Colonic mucosa (tissue), 4 donors: ENCODE measurements around the gene DLST. TPM values are rescaled to one million over a fixed set of nuclear protein-coding genes. Genes with fewer than 3 reads are reported as not detected.

ENCODE experiments used
- DNase-seq: peaks from one replicate; pipeline ENCODE4 v3.0.0-alpha.2; 2020
- H3K27ac ChIP-seq: fragments of 200-600 bp; one replicate; pipeline ENCODE4 v1.8.0; 2021
- H3K27me3 ChIP-seq: fragments of 200-600 bp; one replicate; pipeline ENCODE4 v1.8.0; 2021
- H3K36me3 ChIP-seq: fragments of 200-600 bp; one replicate; pipeline ENCODE4 v1.8.0; 2021
- H3K4me1 ChIP-seq: fragments of 200-600 bp; one replicate; pipeline ENCODE4 v1.8.0; 2021; ENCODE audit warnings: mild to moderate bottlenecking
- H3K4me3 ChIP-seq: fragments of 200-600 bp; one replicate; pipeline ENCODE4 v1.8.0; 2021
- H3K9ac ChIP-seq, 2 donors: one replicate each; pipeline ENCODE4 v1.7.0; 2013; ENCODE audit warnings: control low read depth in 2 of 2, low read depth in 2 of 2, low read length in 2 of 2
- H3K9me3 ChIP-seq: fragments of 200-600 bp; one replicate; pipeline ENCODE4 v1.8.0; 2021
- CTCF ChIP-seq: fragments of 200-600 bp; IDR thresholded peaks from one replicate; pipeline ENCODE4 v1.8.0; 2022; ENCODE audit warnings: antibody characterized with exemption, mild to moderate bottlenecking
- intact Hi-C: fragments of 100-400 bp; cut with DNase I; formaldehyde crosslinking; loops from one replicate; pipeline ENCODE4 v1.14.1; 2022
- total RNA-seq, 2 donors: library from RNA; stranded (reverse); fragmentation: NEBNext Ultra II Directional in 1 of 2; extraction: Animal tissue kit (Norgen Biotek cat#: 25700) in 1 of 2; gene quantifications; one replicate each; pipeline ENCODE4 v1.2.1, GENCODE V29; 2021
- donor health status: healthy.
- donor health status: DM: no; HTN: no; CAD: no.
- donor health status: DM: no; HTN: no; CAD: no.

The DLST gene
- total RNA-seq, 2 donors from 2014 or later = 148 to 149 TPM

GRCh38 chr14:74867673-74868072, 14.0 kb upstream of the DLST start:
- no peak for TF ChIP-seq CTCF
- H3K9ac ChIP-seq = no peak overlapping the region
- no peak for DNase-seq
- no peaks in the 10 kb centered on the region for H3K36me3 ChIP-seq
- no peaks in the 10 kb centered on the region for H3K27me3 ChIP-seq
- intact Hi-C loops = no loop called here
- no peak overlapping the region for H3K27ac ChIP-seq
- no peak overlapping the region for H3K4me3 ChIP-seq
- no peaks in the 10 kb centered on the region for H3K4me1 ChIP-seq
- H3K9me3 ChIP-seq = no peaks in the 10 kb centered on the region

- no peak for TF ChIP-seq CTCF
- Histone ChIP-seq H3K27me3 (no peaks in the 10 kb centered on the region), H3K36me3 (no peaks in the 10 kb centered on the region), H3K9me3 (no peaks in the 10 kb centered on the region), H3K4me1 (no peaks in the 10 kb centered on the region), H3K9ac (no peak overlapping the region), H3K27ac (no peak overlapping the region), H3K4me3 (no peak overlapping the region)
- no peak for DNase-seq
- intact Hi-C loops = no loop called here
These were observed 13.0 kb upstream of the DLST start for GRCh38 chr14:74868739-74869138.

GRCh38 chr14:74871819-74872218, 9.9 kb upstream of the DLST start:
- H3K9me3 ChIP-seq = no peaks in the 10 kb centered on the region
- intact Hi-C loops = no loop called here
- no peaks in the 10 kb centered on the region for H3K36me3 ChIP-seq
- no peak for DNase-seq
- H3K27me3 ChIP-seq = no peaks in the 10 kb centered on the region
- no peak overlapping the region for H3K27ac ChIP-seq
- H3K4me3 ChIP-seq = no peak overlapping the region
- no peak overlapping the region for H3K9ac ChIP-seq
- no peak for TF ChIP-seq CTCF
- H3K4me1 ChIP-seq = no peaks in the 10 kb centered on the region

GRCh38 chr14:74875204-74875603, 6.5 kb upstream of the DLST start:
- H3K36me3 ChIP-seq = no peaks in the 10 kb centered on the region
- TF ChIP-seq CTCF = no peak
- no peak overlapping the region for H3K4me3 ChIP-seq
- no peak for DNase-seq
- no peak overlapping the region for H3K27ac ChIP-seq
- no peaks in the 10 kb centered on the region for H3K9me3 ChIP-seq
- no peaks in the 10 kb centered on the region for H3K27me3 ChIP-seq
- intact Hi-C loops = no loop called here
- no peak overlapping the region for H3K9ac ChIP-seq
- no peaks in the 10 kb centered on the region for H3K4me1 ChIP-seq

- Histone ChIP-seq H3K36me3 (no peaks in the 10 kb centered on the region), H3K4me1 (no peaks in the 10 kb centered on the region), H3K9ac (peak within 1 kb of the TSS in 1 of 2 donors; percentile 24), H3K4me3 (no peak within 1 kb of the TSS), H3K27ac (no peak within 1 kb of the TSS), H3K9me3 (no peaks in the 10 kb centered on the region), H3K27me3 (no peaks in the 10 kb centered on the region)
- intact Hi-C loops = no loop called here
- TF ChIP-seq CTCF = no peak
- DNase-seq = no peak
These were observed 5.5 kb upstream of the DLST start, which contains the start of gene PROX2 for GRCh38 chr14:74875941-74876913. TSS of gene PROX2 (minus strand) at chr14:74876145. CDS start at chr14:74863834, 12,311 bp downstream.
